Activated B cell treated with CpG ODN at 0.5 μM for 24 hours (primary cell): ENCODE results near the gene RPP30. TPM values are rescaled to one million over a fixed set of nuclear protein-coding genes. Genes with fewer than 3 reads are reported as not detected.

Source experiments
- ATAC-seq: fragments of 200-7000 bp; cut with Tn5 transposase; one replicate; pipeline ENCODE4 v1.10.0; 2021; ENCODE audit warnings: low read depth, mild to moderate bottlenecking, moderate library complexity
- CTCF ChIA-PET: fragments of 350-600 bp; sonication (Branson Sonifier 250); formaldehyde crosslinking; loops from one replicate; lab custom pipeline; 2021; ENCODE audit warnings: antibody characterized with exemption; lab: Charles Lee
- POLR2A ChIA-PET: fragments of 350-600 bp; sonication (Branson Sonifier 250); formaldehyde crosslinking; loops from one replicate; lab custom pipeline; 2021; ENCODE audit warnings: antibody characterized with exemption; lab: Charles Lee
- DNase-seq: peaks from one replicate; pipeline ENCODE4 v3.0.0; 2022
- H3K27ac Mint-ChIP-seq: one replicate; pipeline ENCODE4 v1.8.0; 2020; ENCODE audit warnings: mixed read lengths
- H3K27me3 Mint-ChIP-seq: one replicate; pipeline ENCODE4 v1.8.0; 2021; ENCODE audit warnings: mixed read lengths
- H3K36me3 Mint-ChIP-seq: one replicate; pipeline ENCODE4 v1.8.0; 2021; ENCODE audit warnings: low read depth, mixed read lengths
- H3K4me1 Mint-ChIP-seq: one replicate; pipeline ENCODE4 v1.8.0; 2021; ENCODE audit warnings: mixed read lengths
- H3K4me3 Mint-ChIP-seq: one replicate; pipeline ENCODE4 v1.8.0; 2020; ENCODE audit warnings: mild to moderate bottlenecking, mixed read lengths
- H3K9me3 Mint-ChIP-seq: one replicate; pipeline ENCODE4 v1.8.0; 2020; ENCODE audit warnings: mixed read lengths
- intact Hi-C: fragments of 100-400 bp; cut with micrococcal nuclease; formaldehyde crosslinking; loops from one replicate; pipeline ENCODE4 v1.15.1; 2024
- total RNA-seq: library from RNA; stranded (reverse); gene quantifications from 2 replicates; pipeline ENCODE4 v1.2.3, GENCODE V29; 2022
- TF ChIP-seq, protein P1 (sequence below): fragments of 200-600 bp; IDR thresholded peaks from one replicate; pipeline ENCODE4 v1.8.0; 2022; ENCODE audit warnings: antibody characterized with exemption, mild to moderate bottlenecking

The RPP30 gene
- total RNA-seq, 1 donor from 2014 or later = 44.6 TPM

DNA sequence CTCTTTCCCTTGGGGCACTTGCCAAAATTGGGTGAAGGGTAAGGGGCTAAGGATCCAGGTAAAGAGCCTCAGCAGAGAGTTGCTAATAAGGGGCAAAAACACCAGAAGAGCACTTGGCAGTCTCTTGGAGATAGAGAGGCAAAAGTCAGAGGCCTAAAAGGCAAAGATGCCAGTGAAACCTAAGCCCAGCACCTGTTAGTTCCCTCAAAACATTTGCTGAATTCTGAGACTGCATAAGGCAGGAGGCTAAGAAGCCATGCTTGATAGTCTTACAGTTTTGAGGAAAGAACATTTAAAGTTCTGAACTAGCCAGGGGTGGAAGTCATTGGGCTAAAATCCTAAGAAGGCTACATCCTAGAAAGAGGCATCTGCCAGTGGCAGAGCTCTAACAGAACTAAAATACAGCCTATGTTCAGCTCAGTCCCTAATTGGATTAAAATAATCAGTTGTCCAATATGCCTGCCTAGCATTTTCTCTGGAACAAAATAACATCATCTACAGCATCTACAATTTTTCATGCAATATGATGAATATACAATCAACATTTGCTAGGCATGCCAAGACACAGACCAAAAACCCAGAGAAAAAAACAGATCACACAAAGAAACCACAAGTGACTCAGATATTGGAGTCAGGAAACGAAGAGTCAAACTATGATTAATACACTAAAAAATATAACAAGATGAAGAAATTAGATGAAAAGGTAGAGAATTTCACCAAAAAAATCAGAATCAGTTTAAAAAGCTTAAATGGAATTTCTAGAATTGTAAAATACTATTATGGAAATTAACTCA is 21.6 kb upstream of the RPP30 start:
- Mint-ChIP-seq H3K4me3 (no peak overlapping the region), H3K27ac (no peak overlapping the region), H3K27me3 (peaks cover 37% of the 10 kb centered on the region), H3K36me3 (peaks cover 5% of the 10 kb centered on the region), H3K4me1 (peaks cover 3% of the 10 kb centered on the region), H3K9me3 (peaks cover 15% of the 10 kb centered on the region)
- DNase-seq (no peak), ATAC-seq (no peak)
- TF ChIP-seq, protein P1, sequence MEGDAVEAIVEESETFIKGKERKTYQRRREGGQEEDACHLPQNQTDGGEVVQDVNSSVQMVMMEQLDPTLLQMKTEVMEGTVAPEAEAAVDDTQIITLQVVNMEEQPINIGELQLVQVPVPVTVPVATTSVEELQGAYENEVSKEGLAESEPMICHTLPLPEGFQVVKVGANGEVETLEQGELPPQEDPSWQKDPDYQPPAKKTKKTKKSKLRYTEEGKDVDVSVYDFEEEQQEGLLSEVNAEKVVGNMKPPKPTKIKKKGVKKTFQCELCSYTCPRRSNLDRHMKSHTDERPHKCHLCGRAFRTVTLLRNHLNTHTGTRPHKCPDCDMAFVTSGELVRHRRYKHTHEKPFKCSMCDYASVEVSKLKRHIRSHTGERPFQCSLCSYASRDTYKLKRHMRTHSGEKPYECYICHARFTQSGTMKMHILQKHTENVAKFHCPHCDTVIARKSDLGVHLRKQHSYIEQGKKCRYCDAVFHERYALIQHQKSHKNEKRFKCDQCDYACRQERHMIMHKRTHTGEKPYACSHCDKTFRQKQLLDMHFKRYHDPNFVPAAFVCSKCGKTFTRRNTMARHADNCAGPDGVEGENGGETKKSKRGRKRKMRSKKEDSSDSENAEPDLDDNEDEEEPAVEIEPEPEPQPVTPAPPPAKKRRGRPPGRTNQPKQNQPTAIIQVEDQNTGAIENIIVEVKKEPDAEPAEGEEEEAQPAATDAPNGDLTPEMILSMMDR = no peak
- ChIA-PET POLR2A (no interaction called here), CTCF (no interaction called here)
- intact Hi-C loops = no loop called here

DNA sequence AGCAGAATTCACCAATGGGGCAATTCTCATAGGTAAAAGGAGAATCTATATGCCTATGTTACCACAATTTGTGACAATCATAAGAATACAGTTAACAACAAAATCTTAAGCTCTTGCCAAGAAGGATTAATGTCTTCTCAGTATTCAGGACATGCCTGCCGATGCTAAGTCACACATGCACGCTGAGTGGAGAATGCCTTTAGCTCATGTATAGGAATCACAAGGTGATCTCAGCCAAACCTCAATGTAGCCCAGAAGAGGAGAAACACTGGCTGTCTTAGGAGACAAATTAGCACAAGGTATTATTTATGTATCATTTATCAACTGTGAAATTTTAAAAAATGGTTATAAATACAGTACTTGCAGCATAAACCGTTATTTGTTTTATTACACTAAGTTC is 16.6 kb upstream of the RPP30 start:
- peaks cover 12% of the 10 kb centered on the region for H3K9me3 Mint-ChIP-seq
- DNase-seq (no peak), ATAC-seq (no peak)
- peaks cover 8% of the 10 kb centered on the region for H3K4me1 Mint-ChIP-seq
- TF ChIP-seq, protein P1 = no peak
- ChIA-PET CTCF (no interaction called here), POLR2A (no interaction called here)
- H3K4me3 Mint-ChIP-seq = no peak overlapping the region
- peaks cover 42% of the 10 kb centered on the region for H3K27me3 Mint-ChIP-seq
- peaks cover 5% of the 10 kb centered on the region for H3K36me3 Mint-ChIP-seq
- intact Hi-C loops = loop anchor here (5.0 kb wide), 1 partner anchor 1438 kb away; no protein-coding TSS in a partner anchor
- no peak overlapping the region for H3K27ac Mint-ChIP-seq

DNA sequence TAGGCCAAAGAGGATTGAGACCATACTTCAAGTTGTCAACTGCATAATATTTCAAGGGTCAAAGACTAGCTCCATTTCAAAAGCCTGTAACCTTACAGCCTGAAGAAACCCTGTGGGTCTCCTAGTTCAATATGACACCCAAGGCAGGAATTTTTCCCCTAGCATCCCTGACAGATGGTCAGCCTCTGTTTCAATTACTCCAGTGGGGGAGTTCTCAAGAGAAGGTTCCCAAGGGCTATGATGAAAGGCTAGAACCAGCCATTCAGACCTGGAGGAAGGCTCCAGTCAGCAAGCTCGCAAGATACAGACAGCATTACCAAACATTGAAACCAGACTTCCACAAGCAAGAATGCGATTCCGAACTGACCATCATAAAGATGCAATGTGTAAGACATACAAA is 15.5 kb upstream of the RPP30 start:
- Mint-ChIP-seq H3K9me3 (peaks cover 3% of the 10 kb centered on the region), H3K4me3 (peak overlapping the region; percentile 46), H3K36me3 (no peaks in the 10 kb centered on the region), H3K27ac (no peak overlapping the region), H3K27me3 (peaks cover 37% of the 10 kb centered on the region), H3K4me1 (peaks cover 8% of the 10 kb centered on the region)
- intact Hi-C loops = loop anchor here (5.0 kb wide), 1 partner anchor 1439 kb away; no protein-coding TSS in a partner anchor
- CTCF ChIA-PET = no interaction called here
- TF ChIP-seq, protein P1 = no peak
- DNase-seq = no peak
- ATAC-seq = no peak
- POLR2A ChIA-PET = no interaction called here

DNA sequence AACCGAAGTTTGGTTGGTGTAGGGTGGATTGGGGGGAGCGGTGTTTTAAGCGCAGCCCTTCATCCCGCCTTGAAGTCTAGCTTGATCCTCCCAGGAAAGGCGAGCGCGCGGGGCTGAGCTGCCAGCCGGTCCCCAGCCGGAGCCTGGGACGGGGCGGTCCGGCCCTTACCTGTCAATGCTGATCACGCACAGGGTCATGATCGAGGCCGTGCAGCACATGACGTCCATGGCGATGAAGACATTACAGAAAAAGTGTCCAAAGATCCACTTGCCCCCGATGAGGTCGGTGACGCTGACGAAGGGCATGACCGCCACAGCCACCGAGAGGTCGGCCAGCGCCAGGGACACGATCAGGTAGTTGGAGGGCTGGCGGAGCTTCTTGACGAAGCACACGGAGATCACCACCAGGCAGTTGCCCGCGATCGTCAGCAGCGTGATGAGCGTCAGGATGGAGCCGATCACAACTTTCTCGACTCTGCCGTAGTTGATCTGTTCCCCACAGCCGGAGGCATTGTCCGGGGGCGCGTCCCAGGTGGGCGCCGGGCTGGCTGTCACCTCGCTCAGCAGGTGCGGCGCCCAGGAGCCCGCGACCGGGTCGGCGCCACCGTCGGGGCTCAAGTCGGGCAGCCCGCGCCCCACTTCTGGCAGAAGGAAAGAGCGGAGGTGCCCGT is 14.7 kb upstream of the RPP30 start:
- H3K4me3 Mint-ChIP-seq = peak overlapping the region; percentile 87
- ATAC-seq (peak; percentile 16), DNase-seq (no peak)
- H3K9me3 Mint-ChIP-seq = no peaks in the 10 kb centered on the region
- H3K4me1 Mint-ChIP-seq = peaks cover 8% of the 10 kb centered on the region
- POLR2A ChIA-PET = no interaction called here
- CTCF ChIA-PET = interaction anchor here (1.8 kb wide), 1 partner anchor 14 kb away, joined by 8 read pairs; the partner anchor contains the start of gene RPP30
- H3K27me3 Mint-ChIP-seq = peaks cover 32% of the 10 kb centered on the region
- intact Hi-C loops = loop anchor here (1.0 to 5.0 kb wide), 2 partner anchors 14 to 1440 kb away; partner anchors contain the start of gene RPP30
- H3K36me3 Mint-ChIP-seq = no peaks in the 10 kb centered on the region
- TF ChIP-seq, protein P1 = no peak
- peak overlapping the region; percentile 24 for H3K27ac Mint-ChIP-seq
